ENCODE results near the gene DISP2.

The DISP2 gene

GRCh38 chr15:40427188-40427587, 69.2 kb downstream of the DISP2 start:
- no peak for DNase-seq

- no peak for DNase-seq
Measured at GRCh38 chr15:40428185-40428584, 70.2 kb downstream of the DISP2 start.

Measured in CD4-positive, alpha-beta T cell treated with Interleukin-10 for 1 hour (primary cell).